ENCODE data around the gene STX16. TPM values are rescaled to one million over a fixed set of nuclear protein-coding genes. Genes with fewer than 3 reads are reported as not detected.

Gene STX16
- total RNA-seq, 4 donors from 2014 or later, result 52.3 to 146 (median 77.0) TPM

DNA sequence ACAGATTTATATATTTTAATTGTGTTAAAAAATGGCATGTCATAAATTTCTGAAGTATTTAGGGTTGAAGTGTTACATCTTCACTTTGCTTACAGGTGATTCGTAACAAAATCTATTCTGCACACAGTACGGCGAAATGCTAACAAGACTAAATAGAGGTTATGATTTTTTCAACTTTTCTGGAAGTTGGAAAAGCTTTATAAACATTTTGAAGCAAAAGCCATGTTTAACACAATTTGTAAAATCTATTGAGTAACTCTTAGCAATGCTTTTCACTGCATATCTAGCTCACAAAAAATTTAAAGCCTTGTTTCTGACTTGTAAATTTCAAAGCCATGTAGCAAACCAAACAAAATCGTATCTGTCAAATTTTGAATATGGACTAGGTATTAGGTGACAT, 3.3 kb downstream of the STX16 start:
- Histone ChIP-seq H3K27me3 (no peaks in the 10 kb centered on the region), H3K4me1 (peaks cover 13 to 64% (median 27%) of the 10 kb centered on the region in 4 donors), H3K4me3 (no peak overlapping the region), H3K9me3 (no peaks in the 10 kb centered on the region), H3K36me3 (no peaks in the 10 kb centered on the region), H3K27ac (no peak overlapping the region)
- WGBS, 2 donors (ENCODE audit: low coverage in 1 of 2), result 82 to 84% methylated on average over 4 of the region's 4 CpGs
- in situ Hi-C loops (cut with MboI; ENCODE audit: low pct_ligation_motif_present in 1 of 4, low pct_unique_long_range_greater_than_20kb in 1 of 4, low sequenced_read_pairs in 3 of 4) (loop anchor here in 2 of 4 donors (25.0 kb wide), 3 partner anchors 208 to 417 kb away; partner anchors contain the start of genes ANKRD60 (in 2 of the 2), ATP5F1E (in 1 of the 2), GNAS (in 1 of the 2) and GNAS-AS1 (in 1 of the 2)), intact Hi-C loops (cut with DNase I; ENCODE audit: low total_unique reads) (loop anchor here (5.0 to 10.0 kb wide), 2 partner anchors 238 to 420 kb away; no protein-coding TSS in a partner anchor)
- no peak for DNase-seq
- TF ChIP-seq POLR2A (IDR thresholded peaks at IDR 0.05) (no peak), POLR2AphosphoS5 (IDR thresholded peaks at IDR 0.05) (no peak), EP300 (IDR thresholded peaks at IDR 0.05; ENCODE audit: low read depth) (no peak)
- TF ChIP-seq, protein P1, sequence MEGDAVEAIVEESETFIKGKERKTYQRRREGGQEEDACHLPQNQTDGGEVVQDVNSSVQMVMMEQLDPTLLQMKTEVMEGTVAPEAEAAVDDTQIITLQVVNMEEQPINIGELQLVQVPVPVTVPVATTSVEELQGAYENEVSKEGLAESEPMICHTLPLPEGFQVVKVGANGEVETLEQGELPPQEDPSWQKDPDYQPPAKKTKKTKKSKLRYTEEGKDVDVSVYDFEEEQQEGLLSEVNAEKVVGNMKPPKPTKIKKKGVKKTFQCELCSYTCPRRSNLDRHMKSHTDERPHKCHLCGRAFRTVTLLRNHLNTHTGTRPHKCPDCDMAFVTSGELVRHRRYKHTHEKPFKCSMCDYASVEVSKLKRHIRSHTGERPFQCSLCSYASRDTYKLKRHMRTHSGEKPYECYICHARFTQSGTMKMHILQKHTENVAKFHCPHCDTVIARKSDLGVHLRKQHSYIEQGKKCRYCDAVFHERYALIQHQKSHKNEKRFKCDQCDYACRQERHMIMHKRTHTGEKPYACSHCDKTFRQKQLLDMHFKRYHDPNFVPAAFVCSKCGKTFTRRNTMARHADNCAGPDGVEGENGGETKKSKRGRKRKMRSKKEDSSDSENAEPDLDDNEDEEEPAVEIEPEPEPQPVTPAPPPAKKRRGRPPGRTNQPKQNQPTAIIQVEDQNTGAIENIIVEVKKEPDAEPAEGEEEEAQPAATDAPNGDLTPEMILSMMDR (IDR thresholded peaks at IDR 0.05), result no peak

DNA sequence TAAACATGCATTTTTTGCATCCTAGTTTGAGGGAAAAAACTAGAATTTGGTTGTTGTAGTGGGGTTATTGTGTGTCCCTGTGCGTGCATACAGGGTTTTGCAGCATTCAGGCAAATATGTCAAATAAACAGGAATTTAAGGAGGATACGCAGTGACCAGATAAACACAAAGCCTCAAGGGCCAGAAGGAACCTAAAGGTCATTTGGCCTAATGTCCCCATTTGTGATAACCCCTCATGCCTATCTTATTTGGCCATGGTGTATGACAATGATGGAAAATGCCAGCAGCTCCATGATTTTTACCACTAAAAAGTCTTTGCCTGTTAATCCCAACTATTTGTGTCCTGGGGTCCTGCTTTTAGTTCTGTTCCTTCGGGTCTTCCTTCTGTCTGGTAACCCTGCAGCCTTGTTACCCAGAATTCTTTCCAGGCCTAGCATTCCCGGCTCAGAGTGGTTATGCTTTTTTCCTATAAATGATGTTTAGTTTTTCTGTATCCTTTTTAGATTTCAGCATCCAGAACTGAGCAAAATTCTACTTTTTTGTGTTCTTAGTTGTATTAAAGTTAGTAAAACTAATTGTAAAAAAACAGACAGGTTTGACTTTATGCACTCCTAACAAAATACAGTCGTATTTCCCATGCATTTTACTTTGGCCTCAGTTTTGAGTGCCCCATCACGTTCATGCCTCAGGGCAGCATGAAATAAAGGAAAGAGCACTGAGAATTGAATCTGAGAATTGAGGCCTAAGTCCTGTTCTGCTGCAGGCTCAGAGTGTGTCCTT, 4.4 kb downstream of the STX16 start:
- DNase-seq, result no peak
- no peak overlapping the region for H3K27ac ChIP-seq
- TF ChIP-seq, protein P1 (IDR thresholded peaks at IDR 0.05), result no peak
- WGBS, 2 donors (ENCODE audit: low coverage in 1 of 2), result 70% methylated on average over 6 of the region's 6 CpGs
- no peak overlapping the region for H3K4me3 ChIP-seq
- intact Hi-C loops (cut with DNase I; ENCODE audit: low total_unique reads), result loop anchor here (10.0 kb wide), 1 partner anchor 421 kb away; no protein-coding TSS in a partner anchor
- no peaks in the 10 kb centered on the region for H3K9me3 ChIP-seq
- in situ Hi-C loops (cut with MboI; ENCODE audit: low pct_ligation_motif_present in 1 of 4, low pct_unique_long_range_greater_than_20kb in 1 of 4, low sequenced_read_pairs in 3 of 4), result loop anchor here in 2 of 4 donors (25.0 kb wide), 3 partner anchors 207 to 418 kb away; partner anchors contain the start of genes ANKRD60 (in 2 of the 2), ATP5F1E (in 1 of the 2), GNAS (in 1 of the 2) and GNAS-AS1 (in 1 of the 2)
- H3K4me1 ChIP-seq, result peaks cover 13 to 67% (median 24%) of the 10 kb centered on the region in 4 donors
- no peaks in the 10 kb centered on the region for H3K27me3 ChIP-seq
- no peaks in the 10 kb centered on the region for H3K36me3 ChIP-seq

DNA sequence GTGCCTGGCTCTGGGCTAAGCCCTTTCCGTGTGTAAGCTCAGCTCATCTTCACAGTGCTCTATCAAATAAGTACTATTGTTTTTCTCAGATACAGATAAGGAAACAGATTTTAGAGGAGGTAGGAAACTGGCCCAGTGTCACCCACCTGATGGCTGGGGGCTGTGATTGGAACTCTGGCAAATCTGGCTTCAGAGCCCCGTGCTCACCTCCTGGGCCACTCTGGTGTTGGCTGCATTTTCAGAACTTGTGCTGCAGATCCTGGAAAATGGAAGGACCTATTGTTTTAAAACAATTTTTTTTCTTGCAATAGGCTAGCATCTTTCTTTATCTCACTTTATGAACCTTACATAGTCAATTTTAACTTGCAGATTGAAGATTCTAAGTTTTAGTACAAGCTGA, 5.7 kb downstream of the STX16 start:
- Histone ChIP-seq H3K9me3 (no peaks in the 10 kb centered on the region), H3K27ac (no peak overlapping the region), H3K36me3 (no peaks in the 10 kb centered on the region), H3K27me3 (no peaks in the 10 kb centered on the region), H3K4me1 (peaks cover 13 to 67% (median 24%) of the 10 kb centered on the region in 4 donors), H3K4me3 (no peak overlapping the region)
- intact Hi-C loops (cut with DNase I; ENCODE audit: low total_unique reads) (loop anchor here (10.0 kb wide), 1 partner anchor 422 kb away; no protein-coding TSS in a partner anchor), in situ Hi-C loops (cut with MboI; ENCODE audit: low pct_ligation_motif_present in 1 of 4, low pct_unique_long_range_greater_than_20kb in 1 of 4, low sequenced_read_pairs in 3 of 4) (loop anchor here in 2 of 4 donors (25.0 kb wide), 3 partner anchors 205 to 420 kb away; partner anchors contain the start of genes ANKRD60 (in 2 of the 2), ATP5F1E (in 1 of the 2), GNAS (in 1 of the 2) and GNAS-AS1 (in 1 of the 2))
- no peak for DNase-seq
- no peak for TF ChIP-seq EP300 (IDR thresholded peaks at IDR 0.05; ENCODE audit: low read depth)
- TF ChIP-seq, protein P1 (IDR thresholded peaks at IDR 0.05), result no peak
- TF ChIP-seq POLR2A (IDR thresholded peaks at IDR 0.05), result no peak
- TF ChIP-seq POLR2AphosphoS5 (IDR thresholded peaks at IDR 0.05), result no peak
- 60 to 62% methylated on average over 2 of the region's 2 CpGs for WGBS, 2 donors (ENCODE audit: low coverage in 1 of 2)

DNA sequence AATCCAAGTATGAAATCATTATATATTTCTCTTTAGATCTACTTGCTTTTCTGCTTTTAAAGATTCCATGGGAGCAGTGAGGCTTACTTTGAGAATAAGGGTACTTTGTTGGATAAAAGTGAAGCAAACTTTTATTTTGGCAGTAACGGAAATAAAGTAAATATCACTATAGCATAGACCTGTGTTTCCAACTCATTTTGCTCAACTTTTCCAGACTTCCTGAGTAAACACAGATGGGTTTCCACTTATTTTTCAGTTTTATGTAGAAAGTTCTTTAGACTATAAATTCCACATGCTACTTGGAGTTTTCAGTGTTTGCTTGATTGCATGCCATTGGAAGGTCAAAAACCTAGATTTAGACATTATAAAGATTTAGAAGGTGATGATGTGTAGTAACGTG, 6.2 kb downstream of the STX16 start:
- H3K27ac ChIP-seq, result no peak overlapping the region
- H3K36me3 ChIP-seq, result no peaks in the 10 kb centered on the region
- TF ChIP-seq POLR2A (IDR thresholded peaks at IDR 0.05) (no peak), EP300 (IDR thresholded peaks at IDR 0.05; ENCODE audit: low read depth) (no peak), POLR2AphosphoS5 (IDR thresholded peaks at IDR 0.05) (no peak)
- TF ChIP-seq, protein P1 (IDR thresholded peaks at IDR 0.05), result no peak
- no peak for DNase-seq
- intact Hi-C loops (cut with DNase I; ENCODE audit: low total_unique reads) (loop anchor here (10.0 kb wide), 1 partner anchor 422 kb away; no protein-coding TSS in a partner anchor), in situ Hi-C loops (cut with MboI; ENCODE audit: low pct_ligation_motif_present in 1 of 4, low pct_unique_long_range_greater_than_20kb in 1 of 4, low sequenced_read_pairs in 3 of 4) (loop anchor here in 2 of 4 donors (25.0 kb wide), 3 partner anchors 205 to 420 kb away; partner anchors contain the start of genes ANKRD60 (in 2 of the 2), ATP5F1E (in 1 of the 2), GNAS (in 1 of the 2) and GNAS-AS1 (in 1 of the 2))
- H3K9me3 ChIP-seq, result no peaks in the 10 kb centered on the region
- 67 to 69% methylated on average over 2 of the region's 2 CpGs for WGBS, 2 donors (ENCODE audit: low coverage in 1 of 2)
- no peak overlapping the region for H3K4me3 ChIP-seq
- H3K27me3 ChIP-seq, result no peaks in the 10 kb centered on the region
- peaks cover 13 to 67% (median 24%) of the 10 kb centered on the region in 4 donors for H3K4me1 ChIP-seq
